Measurements from ENCODE around the gene ANK3.

ANK3 gene

GRCh38 chr10:60271319-60272040, 118.2 kb downstream of the ANK3 start:
- DNase-seq, result no peak

GRCh38 chr10:60270426-60270825, 119.2 kb downstream of the ANK3 start:
- no peak for DNase-seq

GRCh38 chr10:60267802-60268201, 121.9 kb downstream of the ANK3 start:
- no peak for DNase-seq

- DNase-seq, result no peak
These were observed 123.2 kb downstream of the ANK3 start for GRCh38 chr10:60266513-60266912.

- no peak for DNase-seq
These were observed 127.0 kb downstream of the ANK3 start for GRCh38 chr10:60262647-60263126.

GRCh38 chr10:60260321-60260720, 129.4 kb downstream of the ANK3 start:
- no peak for DNase-seq

- no peak for DNase-seq
These were observed 131.3 kb downstream of the ANK3 start for GRCh38 chr10:60258429-60258797.

- no peak for DNase-seq
These were observed 131.8 kb downstream of the ANK3 start for GRCh38 chr10:60257767-60258428.

GRCh38 chr10:60254776-60255175, 134.9 kb downstream of the ANK3 start:
- DNase-seq, result no peak

GRCh38 chr10:60253484-60253883, 136.2 kb downstream of the ANK3 start:
- no peak for DNase-seq

- DNase-seq, result no peak
These were observed 137.0 kb downstream of the ANK3 start for GRCh38 chr10:60252688-60253087.

- no peak for DNase-seq
These were observed 143.3 kb downstream of the ANK3 start for GRCh38 chr10:60246382-60246781.

GRCh38 chr10:60239228-60239627, 150.4 kb downstream of the ANK3 start:
- no peak for DNase-seq

GRCh38 chr10:60238759-60239100, 150.9 kb downstream of the ANK3 start:
- DNase-seq, result no peak

GRCh38 chr10:60237977-60238758, 151.5 kb downstream of the ANK3 start:
- DNase-seq, result peak; percentile 2 to 18

GRCh38 chr10:60236869-60237524, 152.7 kb downstream of the ANK3 start:
- no peak for DNase-seq

GRCh38 chr10:60235001-60235400, 154.7 kb downstream of the ANK3 start:
- peak in 1 of 2 experiments; percentile 56 for DNase-seq

GRCh38 chr10:60234551-60234950, 155.1 kb downstream of the ANK3 start:
- DNase-seq, result no peak

GRCh38 chr10:60230892-60231291, 158.8 kb downstream of the ANK3 start:
- DNase-seq, result no peak

GRCh38 chr10:60224066-60224705, 165.5 kb downstream of the ANK3 start:
- DNase-seq, result no peak

GRCh38 chr10:60222047-60222446, 167.6 kb downstream of the ANK3 start:
- no peak for DNase-seq

- DNase-seq, result no peak
These were observed 177.5 kb downstream of the ANK3 start for GRCh38 chr10:60212195-60212594.
